HUES48 (cell line): ENCODE measurements around the gene PTPRN2.
"Not testable (repeated sequence)": the region's sequence is repeated elsewhere in the genome, so short reads cannot be mapped to it uniquely, and the experiment has no call there.

Experiments
- H3K27ac ChIP-seq: one replicate; pipeline ENCODE4 v1.7.0; 2013; ENCODE audit warnings: low read depth, low read length, inconsistent platforms
- H3K27me3 ChIP-seq: 2 replicates; pipeline ENCODE4 v1.6.1; 2013; ENCODE audit warnings: mild to moderate bottlenecking, low read length; ENCODE audit not compliant: control insufficient read depth, insufficient read depth
- H3K36me3 ChIP-seq: 2 replicates; pipeline ENCODE4 v1.6.1; 2013; ENCODE audit warnings: low read length; ENCODE audit not compliant: control insufficient read depth, insufficient read depth
- H3K4me1 ChIP-seq: 2 replicates; pipeline ENCODE4 v1.6.1; 2013; ENCODE audit warnings: mild to moderate bottlenecking, low read length; ENCODE audit not compliant: control insufficient read depth, insufficient read depth
- H3K4me3 ChIP-seq: 2 replicates; pipeline ENCODE4 v1.5.1; 2013; ENCODE audit warnings: mild to moderate bottlenecking, low read depth, low read length
- H3K9ac ChIP-seq: 2 replicates; pipeline ENCODE4 v1.6.1; 2013; ENCODE audit warnings: mild to moderate bottlenecking, low read depth, low read length, moderate library complexity
- H3K9me3 ChIP-seq: 2 replicates; pipeline ENCODE4 v1.6.1; 2013; ENCODE audit warnings: low read length; ENCODE audit not compliant: control insufficient read depth, insufficient read depth

Gene PTPRN2

DNA sequence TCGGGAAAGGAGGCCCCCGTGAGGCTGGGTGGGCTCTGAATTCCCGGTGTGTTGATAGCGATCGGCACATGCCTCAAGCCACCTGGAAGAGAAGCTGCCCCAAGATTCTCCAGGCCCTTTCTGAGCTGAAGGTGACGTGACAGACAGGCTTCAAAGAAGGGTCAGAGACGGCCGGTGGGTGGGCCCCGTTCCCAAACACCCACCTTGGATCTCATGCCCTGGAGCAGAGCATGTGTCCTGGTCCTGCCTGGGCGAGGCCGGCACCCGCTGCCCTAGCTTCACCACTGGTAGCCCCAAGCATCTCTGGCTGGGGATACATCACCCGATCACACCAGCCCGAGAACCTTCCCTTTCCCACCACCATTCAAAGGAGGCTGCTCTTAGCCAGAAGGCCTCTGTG, 851.8 kb downstream of the PTPRN2 start:
- no peak overlapping the region for H3K9ac ChIP-seq
- no peaks in the 10 kb centered on the region for H3K36me3 ChIP-seq
- H3K9me3 ChIP-seq: no peaks in the 10 kb centered on the region
- no peaks in the 10 kb centered on the region for H3K4me1 ChIP-seq
- no peaks in the 10 kb centered on the region for H3K27me3 ChIP-seq
- H3K27ac ChIP-seq: no peak overlapping the region
- H3K4me3 ChIP-seq: no peak overlapping the region

- no peaks in the 10 kb centered on the region for H3K36me3 ChIP-seq
- H3K27me3 ChIP-seq: no peaks in the 10 kb centered on the region
- H3K27ac ChIP-seq: no peak overlapping the region
- no peaks in the 10 kb centered on the region for H3K4me1 ChIP-seq
- H3K9me3 ChIP-seq: no peaks in the 10 kb centered on the region
- no peak overlapping the region for H3K9ac ChIP-seq
- H3K4me3 ChIP-seq: no peak overlapping the region
Measured at GRCh38 chr7:157734676-157735640, 852.7 kb downstream of the PTPRN2 start.

DNA sequence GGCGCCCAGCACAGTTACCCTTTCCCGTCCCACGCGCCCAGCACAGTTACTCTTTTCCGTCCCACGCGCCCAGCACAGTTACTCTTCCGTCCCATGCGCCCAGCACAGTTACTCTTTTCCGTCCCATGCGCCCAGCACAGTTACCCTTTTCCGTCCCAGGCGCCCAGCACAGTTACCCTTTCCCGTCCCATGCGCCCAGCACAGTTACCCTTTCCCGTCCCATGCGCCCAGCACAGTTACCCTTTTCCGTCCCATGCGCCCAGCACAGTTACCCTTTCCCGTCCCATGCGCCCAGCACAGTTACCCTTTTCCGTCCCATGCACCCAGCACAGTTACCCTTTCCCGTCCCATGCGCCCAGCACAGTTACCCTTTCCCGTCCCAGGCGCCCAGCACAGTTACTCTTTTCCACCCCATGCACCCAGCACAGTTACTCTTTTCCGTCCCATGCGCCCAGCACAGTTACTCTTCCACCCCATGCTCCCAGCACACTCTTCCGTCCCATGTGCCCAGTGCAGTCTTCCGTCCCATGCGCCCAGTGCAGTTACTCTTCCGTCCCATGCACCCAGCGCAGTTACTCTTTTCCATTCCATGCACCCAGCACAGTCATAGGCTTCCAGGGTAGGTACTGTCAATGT, 853.7 kb downstream of the PTPRN2 start:
- H3K4me1 ChIP-seq, H3K36me3 ChIP-seq, H3K27me3 ChIP-seq, H3K9ac ChIP-seq, H3K9me3 ChIP-seq, H3K4me3 ChIP-seq, H3K27ac ChIP-seq: not testable (repeated sequence)

DNA sequence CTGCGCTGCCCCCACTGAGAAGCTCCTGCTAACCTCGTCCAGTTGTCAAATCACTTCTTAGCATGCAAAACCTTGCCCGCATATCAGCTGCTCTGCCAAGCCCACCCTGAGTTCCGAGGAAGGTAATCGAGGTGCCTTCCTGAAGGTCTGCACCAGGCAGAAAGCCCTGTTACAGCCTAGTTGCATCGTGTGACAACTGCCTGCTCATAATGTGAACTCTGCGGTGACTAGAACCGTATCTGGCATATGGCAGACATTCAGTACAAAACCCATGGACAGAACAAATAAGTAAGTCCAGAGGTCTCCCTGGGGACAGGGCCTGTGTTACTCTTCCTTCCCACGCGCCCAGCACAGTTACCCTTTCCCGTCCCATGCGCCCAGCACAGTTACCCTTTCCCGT, 856.5 kb downstream of the PTPRN2 start:
- no peak overlapping the region for H3K27ac ChIP-seq
- H3K27me3 ChIP-seq: no peaks in the 10 kb centered on the region
- H3K4me3 ChIP-seq: no peak overlapping the region
- H3K9me3 ChIP-seq: no peaks in the 10 kb centered on the region
- no peaks in the 10 kb centered on the region for H3K36me3 ChIP-seq
- no peak overlapping the region for H3K9ac ChIP-seq
- no peaks in the 10 kb centered on the region for H3K4me1 ChIP-seq

- no peaks in the 10 kb centered on the region for H3K9me3 ChIP-seq
Measured at GRCh38 chr7:157730614-157731013, 857.0 kb downstream of the PTPRN2 start.

GRCh38 chr7:157729566-157729965, 858.1 kb downstream of the PTPRN2 start:
- no peak overlapping the region for H3K4me3 ChIP-seq
- no peak overlapping the region for H3K9ac ChIP-seq
- no peaks in the 10 kb centered on the region for H3K9me3 ChIP-seq
- no peak overlapping the region for H3K27ac ChIP-seq
- H3K27me3 ChIP-seq: no peaks in the 10 kb centered on the region
- H3K4me1 ChIP-seq: no peaks in the 10 kb centered on the region
- no peaks in the 10 kb centered on the region for H3K36me3 ChIP-seq

More at GRCh38 chr7:157730614-157731013, 857.0 kb downstream of the PTPRN2 start:
- Histone ChIP-seq H3K27ac (no peak overlapping the region), H3K9ac (no peak overlapping the region), H3K4me1 (no peaks in the 10 kb centered on the region), H3K36me3 (no peaks in the 10 kb centered on the region), H3K27me3 (no peaks in the 10 kb centered on the region), H3K4me3 (no peak overlapping the region)

GRCh38 chr7:157727964-157728615, 859.5 kb downstream of the PTPRN2 start:
- no peak overlapping the region for H3K27ac ChIP-seq
- no peaks in the 10 kb centered on the region for H3K27me3 ChIP-seq
- H3K9ac ChIP-seq: no peak overlapping the region
- H3K4me3 ChIP-seq: no peak overlapping the region
- H3K36me3 ChIP-seq: no peaks in the 10 kb centered on the region
- no peaks in the 10 kb centered on the region for H3K9me3 ChIP-seq
- no peaks in the 10 kb centered on the region for H3K4me1 ChIP-seq

GRCh38 chr7:157726764-157727163, 860.9 kb downstream of the PTPRN2 start:
- no peaks in the 10 kb centered on the region for H3K36me3 ChIP-seq
- H3K4me3 ChIP-seq: no peak overlapping the region
- no peaks in the 10 kb centered on the region for H3K9me3 ChIP-seq
- H3K27me3 ChIP-seq: no peaks in the 10 kb centered on the region
- H3K27ac ChIP-seq: no peak overlapping the region
- H3K4me1 ChIP-seq: no peaks in the 10 kb centered on the region
- no peak overlapping the region for H3K9ac ChIP-seq

DNA sequence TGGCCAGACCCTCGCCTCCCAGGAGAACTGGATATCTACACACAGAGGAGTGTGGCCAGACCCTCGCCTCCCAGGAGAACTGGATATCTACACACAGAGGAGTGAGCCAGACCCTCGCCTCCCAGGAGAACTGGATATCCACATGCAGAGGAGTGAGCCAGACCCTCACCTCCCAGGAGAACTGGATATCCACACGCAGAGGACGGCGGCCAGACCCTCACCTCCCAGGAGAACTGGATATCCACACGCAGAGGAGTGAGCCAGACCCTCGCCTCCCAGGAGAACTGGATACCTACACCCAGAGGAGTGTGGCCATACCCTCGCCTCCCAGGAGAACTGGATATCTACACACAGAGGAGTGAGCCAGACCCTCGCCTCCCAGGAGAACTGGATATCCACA, 862.3 kb downstream of the PTPRN2 start:
- not testable (repeated sequence) for H3K4me3 ChIP-seq, H3K36me3 ChIP-seq, H3K27me3 ChIP-seq, H3K27ac ChIP-seq, H3K4me1 ChIP-seq, H3K9me3 ChIP-seq, H3K9ac ChIP-seq

- Histone ChIP-seq H3K9ac (no peak overlapping the region), H3K36me3 (no peaks in the 10 kb centered on the region), H3K27me3 (no peaks in the 10 kb centered on the region), H3K4me3 (no peak overlapping the region), H3K27ac (no peak overlapping the region), H3K9me3 (no peaks in the 10 kb centered on the region), H3K4me1 (no peaks in the 10 kb centered on the region)
Measured at GRCh38 chr7:157723205-157723604, 864.4 kb downstream of the PTPRN2 start.
